Measurements from ENCODE around the gene CREBBP.

DNA sequence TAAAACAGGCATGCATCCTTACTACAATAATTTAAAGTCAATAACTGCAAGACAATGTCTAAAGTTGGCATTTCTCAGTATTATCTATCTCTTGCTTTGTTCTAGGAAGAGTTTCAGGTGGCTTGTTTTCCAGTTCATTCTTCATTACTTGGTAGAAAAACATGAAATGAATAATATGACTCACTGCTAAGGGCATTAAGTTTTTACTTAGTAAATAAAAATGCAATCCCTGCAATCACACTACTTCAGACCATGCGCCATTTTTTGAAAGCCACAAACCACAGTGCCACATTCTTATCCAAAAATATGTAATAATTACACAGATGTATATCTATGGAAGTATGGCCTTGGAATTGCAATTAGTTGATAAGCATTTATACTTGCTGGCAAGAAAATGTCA is 55.4 kb downstream of the CREBBP start:
- TF ChIP-seq EZH2 (IDR thresholded peaks at IDR 0.05; ENCODE audit: low read length, missing control alignments) (no peak), CTCF (conservative IDR thresholded peaks at IDR 0.05 in 1 of 2, IDR thresholded peaks at IDR 0.05 in 1 of 2; ENCODE audit: low read depth in 1 of 2, low read length in 2 of 2) (no peak)
